A549 treated with Mapracorat at 1 μM for 4 hours (cell line): ENCODE measurements around the gene ACTA1. TPM values are rescaled to one million over a fixed set of nuclear protein-coding genes. Genes with fewer than 3 reads are reported as not detected.

ENCODE experiments used
- total RNA-seq: library from RNA; stranded (reverse); fragments of 200-300 nt; extraction: Qiagen RNA extraction; gene quantifications from 5 replicates; pipeline ENCODE4 v1.2.3, GENCODE V29; 2022

Gene ACTA1
- total RNA-seq, result 0.12 TPM in 2 of 5 replicates, not detected in the others

DNA sequence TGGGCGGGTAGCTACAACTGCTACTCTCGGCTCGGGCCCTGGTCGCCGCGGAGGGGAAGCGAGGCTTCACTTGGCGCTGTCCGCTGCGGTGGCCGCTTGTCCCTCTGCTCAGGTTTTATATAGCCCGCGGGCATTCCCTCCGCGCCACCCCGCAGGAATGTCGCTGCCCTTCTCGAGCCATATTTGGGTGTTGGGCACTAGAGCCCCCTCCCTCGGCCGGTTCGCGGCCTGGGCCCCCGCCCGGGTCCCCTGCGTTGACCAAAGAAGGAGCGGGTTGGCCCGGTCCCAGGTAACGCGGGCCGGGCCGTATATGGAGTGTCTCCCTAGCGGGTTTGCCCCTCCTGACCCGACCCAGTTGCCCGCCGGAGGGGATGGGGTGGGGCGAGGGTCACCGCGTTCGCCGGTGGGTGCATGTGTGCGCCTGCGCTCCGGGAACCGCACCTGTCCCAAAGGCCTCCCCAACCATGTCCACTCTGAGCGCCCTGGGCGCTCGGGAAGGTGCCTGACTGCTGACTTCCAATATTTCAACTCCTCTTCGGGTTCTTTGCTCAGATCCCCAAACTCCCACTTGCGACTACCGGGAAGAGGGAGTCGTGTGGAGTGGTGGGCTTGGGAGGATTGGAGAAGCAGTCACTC, at the start of gene ACTA1:
Gene ACTA1, minus strand, starts transcription at position 90 of the 636 bp plus-strand sequence. CDS start 979 bp downstream, outside the sequence.

Other genes starting within 250 kb of the ACTA1 start
- 44.0 to 54.6 TPM (median 49.9 TPM) in 5 replicates for gene RAB4A, start 163.0 kb downstream of the ACTA1 start, total RNA-seq
- gene CCSAP, start 91.0 kb downstream of the ACTA1 start, total RNA-seq, result 5.1 to 6.2 TPM (median 5.7 TPM) in 5 replicates
- gene NUP133, start 74.2 kb upstream of the ACTA1 start, total RNA-seq, result 16.5 to 23.3 TPM (median 20.9 TPM) in 5 replicates
- 16.5 to 20.4 TPM (median 19.0 TPM) in 5 replicates for gene ABCB10, start 124.6 kb upstream of the ACTA1 start, total RNA-seq
- gene TAF5L, start 192.0 kb upstream of the ACTA1 start, total RNA-seq, result 21.8 to 24.2 TPM (median 22.4 TPM) in 5 replicates
- 11.9 to 15.4 TPM (median 14.6 TPM) in 5 replicates for gene URB2, start 192.2 kb upstream of the ACTA1 start, total RNA-seq